Neutrophil (primary cell): ENCODE data around the gene PAM16.
"Not testable (repeated sequence)": the region's sequence is repeated elsewhere in the genome, so short reads cannot be mapped to it uniquely, and the experiment has no call there.

Experiments used
- H3K27ac ChIP-seq: fragments of 200-600 bp; sonication (generic); 2 replicates; pipeline ENCODE4 v1.5.1; 2016; ENCODE audit warnings: mild to moderate bottlenecking, moderate library complexity
- H3K27me3 ChIP-seq: fragments of 200-600 bp; sonication (generic); 2 replicates; pipeline ENCODE4 v1.6.0; 2016; ENCODE audit warnings: mild to moderate bottlenecking
- H3K36me3 ChIP-seq: fragments of 200-600 bp; sonication (generic); 2 replicates; pipeline ENCODE4 v1.5.1; 2017
- H3K4me1 ChIP-seq, 2 experiments: fragments of 200-600 bp in 1 of 2; sonication (generic) in 1 of 2; 1 replicate in 1 of 2; 2 replicates in 1 of 2; pipeline versions ENCODE4 v1.5.1 to v1.6.1; 2013 to 2016; ENCODE audit warnings: low read depth in 1 of 2, low read length in 1 of 2, mild to moderate bottlenecking in 1 of 2, moderate library complexity in 1 of 2; ENCODE audit not compliant: control insufficient read depth in 1 of 2, insufficient read depth in 1 of 2
- H3K4me3 ChIP-seq, 2 experiments: fragments of 200-600 bp in 1 of 2; sonication (generic) in 1 of 2; 1 replicate in 1 of 2; 2 replicates in 1 of 2; pipeline ENCODE4 v1.5.1; 2013 to 2016; ENCODE audit warnings: low read depth in 1 of 2, low read length in 1 of 2, mild to moderate bottlenecking in 1 of 2, moderate library complexity in 1 of 2
- H3K9me3 ChIP-seq: fragments of 200-600 bp; sonication (generic); 2 replicates; pipeline ENCODE4 v1.5.1; 2016
- TF ChIP-seq, protein P1 (sequence below): fragments of 200-600 bp; sonication (generic); IDR thresholded peaks from 2 replicates; pipeline ENCODE4 v1.5.1; 2016; ENCODE audit warnings: antibody characterized with exemption

PAM16 gene

DNA sequence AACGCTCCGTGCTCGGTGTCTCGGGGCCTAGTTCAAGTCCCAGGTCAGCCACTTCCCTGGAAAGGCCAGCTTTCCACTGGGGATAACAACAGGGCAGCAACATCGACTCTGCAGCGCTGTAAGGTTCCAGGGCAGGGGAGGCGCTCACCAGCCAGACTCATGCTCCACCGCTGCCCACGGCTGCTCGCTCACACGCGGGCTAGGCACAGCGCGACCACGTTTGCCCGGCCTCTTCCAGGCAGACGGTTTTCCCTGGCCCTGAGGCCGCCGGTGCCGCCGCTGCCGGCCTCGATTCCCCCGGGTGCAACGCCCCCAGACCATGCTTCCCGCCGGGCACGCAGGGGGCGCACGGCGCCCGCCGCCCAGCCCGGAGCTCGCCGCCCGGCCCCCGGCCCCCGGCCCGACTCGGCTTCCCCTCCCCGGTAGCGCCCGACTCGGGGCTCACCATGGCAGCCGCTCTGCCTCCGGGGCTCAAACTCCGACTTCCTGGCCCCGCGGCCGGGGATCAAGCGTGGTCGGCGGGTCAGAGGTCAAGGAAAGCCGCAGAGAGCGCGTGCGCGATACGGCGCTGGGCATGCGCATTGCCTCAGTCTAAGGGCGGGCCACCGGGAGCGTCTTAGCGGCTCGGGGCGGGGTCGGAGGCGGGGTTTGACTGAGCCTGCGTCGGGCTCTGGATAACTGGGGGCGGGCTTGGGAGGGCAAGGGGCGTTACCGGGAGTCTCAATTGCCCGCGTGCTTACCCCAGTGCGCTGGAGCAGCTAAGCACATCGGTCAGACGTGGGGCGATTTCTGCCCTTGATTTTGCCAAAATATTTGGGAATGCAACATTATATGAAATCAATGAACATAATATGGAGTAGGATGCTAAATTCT, at the start of gene PAM16:
PAM16 (minus strand) TSS at position 535 of the 873 bp plus-strand sequence; CDS start at position 448, 87 bp downstream.
- TF ChIP-seq, protein P1, sequence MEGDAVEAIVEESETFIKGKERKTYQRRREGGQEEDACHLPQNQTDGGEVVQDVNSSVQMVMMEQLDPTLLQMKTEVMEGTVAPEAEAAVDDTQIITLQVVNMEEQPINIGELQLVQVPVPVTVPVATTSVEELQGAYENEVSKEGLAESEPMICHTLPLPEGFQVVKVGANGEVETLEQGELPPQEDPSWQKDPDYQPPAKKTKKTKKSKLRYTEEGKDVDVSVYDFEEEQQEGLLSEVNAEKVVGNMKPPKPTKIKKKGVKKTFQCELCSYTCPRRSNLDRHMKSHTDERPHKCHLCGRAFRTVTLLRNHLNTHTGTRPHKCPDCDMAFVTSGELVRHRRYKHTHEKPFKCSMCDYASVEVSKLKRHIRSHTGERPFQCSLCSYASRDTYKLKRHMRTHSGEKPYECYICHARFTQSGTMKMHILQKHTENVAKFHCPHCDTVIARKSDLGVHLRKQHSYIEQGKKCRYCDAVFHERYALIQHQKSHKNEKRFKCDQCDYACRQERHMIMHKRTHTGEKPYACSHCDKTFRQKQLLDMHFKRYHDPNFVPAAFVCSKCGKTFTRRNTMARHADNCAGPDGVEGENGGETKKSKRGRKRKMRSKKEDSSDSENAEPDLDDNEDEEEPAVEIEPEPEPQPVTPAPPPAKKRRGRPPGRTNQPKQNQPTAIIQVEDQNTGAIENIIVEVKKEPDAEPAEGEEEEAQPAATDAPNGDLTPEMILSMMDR = peak; percentile 37
- peaks cover 32% of the 10 kb centered on the region for H3K36me3 ChIP-seq
- peaks cover 52 to 58% of the 10 kb centered on the region in 2 experiments for H3K4me1 ChIP-seq
- no peaks in the 10 kb centered on the region for H3K27me3 ChIP-seq
- H3K27ac ChIP-seq = peak within 1 kb of the TSS; percentile 79
- H3K9me3 ChIP-seq = no peaks in the 10 kb centered on the region
- H3K4me3 ChIP-seq = peak within 1 kb of the TSS; percentile 65 to 84

DNA sequence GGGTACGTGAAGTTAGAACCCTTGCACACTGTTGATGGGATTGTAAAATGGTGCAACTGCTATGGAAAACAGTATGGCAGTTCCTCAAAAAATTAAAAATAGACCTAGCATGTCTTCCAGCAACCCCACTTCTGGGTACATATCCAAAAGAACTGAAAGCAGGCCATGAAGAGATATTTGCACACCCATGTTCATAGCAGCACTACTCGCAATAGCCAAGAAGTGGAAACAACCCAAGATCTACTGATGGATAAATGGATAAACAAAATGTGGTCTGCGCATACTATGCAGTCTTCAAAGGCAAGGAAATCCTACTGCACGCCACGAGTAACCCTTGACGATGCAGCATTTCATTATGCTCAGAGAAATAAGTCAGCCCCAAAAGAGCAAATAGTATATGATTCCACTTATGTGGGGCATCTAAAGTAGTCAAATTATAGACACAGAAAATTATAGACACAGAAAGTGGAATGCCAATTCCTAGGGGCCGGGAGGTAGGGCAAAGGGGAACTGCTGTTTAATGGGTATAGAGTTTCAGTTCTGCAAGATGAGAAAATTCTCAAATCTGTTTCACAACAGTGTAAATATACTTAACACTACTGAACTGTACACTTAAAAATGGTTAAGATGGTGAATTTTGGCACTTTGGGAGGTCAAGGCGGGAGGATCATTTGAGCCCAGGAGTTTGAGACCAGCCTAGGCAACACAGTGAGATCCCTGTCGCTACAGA, 48.0 kb upstream of the PAM16 start:
- Histone ChIP-seq H3K4me3 (no peak overlapping the region), H3K36me3 (peaks cover 100% of the 10 kb centered on the region), H3K27ac (no peak overlapping the region), H3K9me3 (no peaks in the 10 kb centered on the region), H3K27me3 (no peaks in the 10 kb centered on the region), H3K4me1 (peaks cover 0 to 4% of the 10 kb centered on the region in 2 experiments)
- TF ChIP-seq, protein P1 = no peak

GRCh38 chr16:4395055-4395726, 44.1 kb upstream of the PAM16 start:
- TF ChIP-seq, protein P1 = no peak
- Histone ChIP-seq H3K36me3 (peaks cover 100% of the 10 kb centered on the region), H3K27ac (no peak overlapping the region)

DNA sequence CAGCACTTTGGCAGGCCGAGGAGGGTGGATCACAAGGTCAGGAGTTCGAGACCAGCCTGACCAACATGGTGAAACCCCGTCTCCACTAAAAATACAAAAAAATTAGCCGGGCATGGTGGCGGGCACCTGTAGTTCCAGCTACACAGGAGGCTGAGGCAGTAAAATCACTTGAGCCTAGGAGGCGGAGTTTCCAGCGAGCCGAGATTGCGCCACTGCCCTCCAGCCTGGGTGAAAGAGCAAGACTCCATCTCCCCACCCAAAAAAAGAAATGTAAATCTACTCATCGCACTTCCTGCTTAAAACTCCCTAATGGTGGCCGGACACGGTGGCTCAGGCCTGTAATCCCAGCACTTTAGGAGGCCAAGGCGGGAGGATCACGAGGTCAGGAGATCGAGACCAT, 42.7 kb upstream of the PAM16 start:
- not testable (repeated sequence) for H3K27ac ChIP-seq, H3K4me3 ChIP-seq, H3K27me3 ChIP-seq, H3K9me3 ChIP-seq, H3K4me1 ChIP-seq
- peaks cover 100% of the 10 kb centered on the region for H3K36me3 ChIP-seq

More at GRCh38 chr16:4395055-4395726, 44.1 kb upstream of the PAM16 start:
- Histone ChIP-seq H3K4me3 (no peak overlapping the region), H3K27me3 (no peaks in the 10 kb centered on the region), H3K4me1 (no peaks in the 10 kb centered on the region), H3K9me3 (no peaks in the 10 kb centered on the region)

GRCh38 chr16:4393240-4393600, 42.1 kb upstream of the PAM16 start:
- Histone ChIP-seq H3K36me3 (peaks cover 100% of the 10 kb centered on the region), H3K4me1 (no peaks in the 10 kb centered on the region), H3K27ac (no peak overlapping the region), H3K4me3 (no peak overlapping the region), H3K27me3 (no peaks in the 10 kb centered on the region), H3K9me3 (no peaks in the 10 kb centered on the region)
- TF ChIP-seq, protein P1 = no peak
